Tibial nerve (tissue), 4 donors: ENCODE measurements around the gene SPRR4. TPM values are rescaled to one million over a fixed set of nuclear protein-coding genes. Genes with fewer than 3 reads are reported as not detected.

Experiments used
- DNase-seq, 2 donors: peaks; one replicate each; pipeline ENCODE4 v3.0.0-alpha.2; 2019; ENCODE audit warnings: low spot score in 2 of 2
- H3K27ac ChIP-seq, 4 donors: fragments of 200-600 bp; sonication (generic) in 3 of 4; one replicate each; pipeline ENCODE4 v1.5.1; 2017 to 2019; ENCODE audit warnings: mild to moderate bottlenecking in 1 of 4
- H3K27me3 ChIP-seq, 2 donors: fragments of 200-600 bp; sonication (generic) in 1 of 2; one replicate each; pipeline versions ENCODE4 v1.5.1 to v1.6.0; 2017 to 2019
- H3K36me3 ChIP-seq, 3 donors: fragments of 200-600 bp; sonication (generic); one replicate each; pipeline ENCODE4 v1.5.1; 2018 to 2019
- H3K4me1 ChIP-seq, 4 donors: fragments of 200-600 bp; sonication (generic) in 3 of 4; one replicate each; pipeline ENCODE4 v1.5.1; 2017 to 2019
- H3K4me3 ChIP-seq, 4 donors: fragments of 200-600 bp; sonication (generic) in 3 of 4; one replicate each; pipeline ENCODE4 v1.5.1; 2017 to 2019; ENCODE audit warnings: mild to moderate bottlenecking in 1 of 4, moderate library complexity in 1 of 4
- H3K9me3 ChIP-seq, 4 donors: fragments of 200-600 bp; sonication (generic) in 3 of 4; one replicate each; pipeline ENCODE4 v1.5.1; 2017 to 2019
- CTCF ChIP-seq, 5 experiments: fragments of 200-600 bp in 3 of 5; fragments of 450-650 bp in 2 of 5; sonication (generic) in 3 of 5; IDR thresholded peaks; one replicate each; pipeline ENCODE4 v1.5.1; 2016 to 2019; ENCODE audit warnings: antibody characterized with exemption in 5 of 5, mild to moderate bottlenecking in 3 of 5, moderate library complexity in 2 of 5
- EP300 ChIP-seq, 2 donors: sonication (generic); formaldehyde crosslinking; IDR thresholded peaks; one replicate each; pipeline ENCODE4 v1.6.1; 2017; ENCODE audit warnings: antibody characterized with exemption in 2 of 2, mild to moderate bottlenecking in 1 of 2
- POLR2A ChIP-seq, 2 donors: fragments of 450-650 bp; IDR thresholded peaks; one replicate each; pipeline ENCODE4 v1.6.1; 2017; ENCODE audit warnings: antibody characterized with exemption in 2 of 2, mild to moderate bottlenecking in 2 of 2, moderate library complexity in 2 of 2
- WGBS, 2 donors: methylation state at CpG; one replicate each; pipeline ENCODE4 v1.1.5; 2018; 5-methylcytosine and 5-hydroxymethylcytosine counted together
- total RNA-seq, 4 donors: library from RNA; depleted of rRNA; stranded (reverse); fragments of >200 nt; gene quantifications; one replicate each; pipeline ENCODE4 v1.1.0, GENCODE V29; 2016

The SPRR4 gene
- total RNA-seq, result not detected

GRCh38 chr1:152970495-152970894, at the start of gene SPRR4:
Gene SPRR4, plus strand, starts transcription at chr1:152970648. Its CDS starts 1,243 bp downstream, at chr1:152971891.
- no peak within 1 kb of the TSS for H3K27ac ChIP-seq
- H3K9me3 ChIP-seq, result no peaks in the 10 kb centered on the region
- no peak within 1 kb of the TSS for H3K4me3 ChIP-seq
- H3K4me1 ChIP-seq, result no peaks in the 10 kb centered on the region
- no peak for DNase-seq
- no peak for TF ChIP-seq POLR2A (IDR thresholded peaks at IDR 0.05)
- no peak for TF ChIP-seq EP300 (IDR thresholded peaks at IDR 0.05)
- no peak for TF ChIP-seq CTCF (IDR thresholded peaks at IDR 0.05)
- 81 to 91% methylated on average over 6 of the region's 6 CpGs for WGBS, 2 donors
- H3K36me3 ChIP-seq, result no peaks in the 10 kb centered on the region
- no peaks in the 10 kb centered on the region for H3K27me3 ChIP-seq

- Histone ChIP-seq H3K9me3 (peaks cover 0 to 12% (median 0%) of the 10 kb centered on the region in 4 donors), H3K27ac (no peak overlapping the region), H3K4me1 (no peaks in the 10 kb centered on the region), H3K27me3 (no peaks in the 10 kb centered on the region), H3K36me3 (no peaks in the 10 kb centered on the region), H3K4me3 (no peak overlapping the region)
- TF ChIP-seq CTCF (IDR thresholded peaks at IDR 0.05) (no peak), POLR2A (IDR thresholded peaks at IDR 0.05) (no peak), EP300 (IDR thresholded peaks at IDR 0.05) (no peak)
- WGBS, 2 donors, result 52 to 62% methylated on average over 2 of the region's 2 CpGs
- no peak for DNase-seq
Observed at GRCh38 chr1:152924191-152924590, 46.3 kb upstream of the SPRR4 start.

- 78 to 87% methylated on average over 3 of the region's 3 CpGs for WGBS, 2 donors
- Histone ChIP-seq H3K36me3 (no peaks in the 10 kb centered on the region), H3K4me3 (no peak overlapping the region), H3K27me3 (no peaks in the 10 kb centered on the region), H3K27ac (no peak overlapping the region), H3K4me1 (no peaks in the 10 kb centered on the region), H3K9me3 (no peaks in the 10 kb centered on the region)
- DNase-seq, result no peak
- no peak for TF ChIP-seq POLR2A (IDR thresholded peaks at IDR 0.05)
- TF ChIP-seq EP300 (IDR thresholded peaks at IDR 0.05), result no peak
- no peak for TF ChIP-seq CTCF (IDR thresholded peaks at IDR 0.05)
Observed at GRCh38 chr1:152926091-152926490, 44.4 kb upstream of the SPRR4 start.

- Histone ChIP-seq H3K27ac (no peak overlapping the region), H3K4me3 (no peak overlapping the region), H3K36me3 (no peaks in the 10 kb centered on the region), H3K9me3 (no peaks in the 10 kb centered on the region), H3K27me3 (no peaks in the 10 kb centered on the region), H3K4me1 (no peaks in the 10 kb centered on the region)
- WGBS, 2 donors, result 81 to 85% methylated on average over 3 of the region's 3 CpGs
- TF ChIP-seq CTCF (IDR thresholded peaks at IDR 0.05) (no peak), EP300 (IDR thresholded peaks at IDR 0.05) (no peak), POLR2A (IDR thresholded peaks at IDR 0.05) (no peak)
- DNase-seq, result no peak
Observed at GRCh38 chr1:152928671-152929070, 41.8 kb upstream of the SPRR4 start.

GRCh38 chr1:152932170-152932811, 38.2 kb upstream of the SPRR4 start:
- Histone ChIP-seq H3K27ac (no peak overlapping the region), H3K4me1 (no peaks in the 10 kb centered on the region), H3K9me3 (peaks cover 0 to 5% (median 0%) of the 10 kb centered on the region in 4 donors), H3K27me3 (no peaks in the 10 kb centered on the region), H3K4me3 (no peak overlapping the region), H3K36me3 (no peaks in the 10 kb centered on the region)
- no peak for DNase-seq
- TF ChIP-seq CTCF (IDR thresholded peaks at IDR 0.05) (no peak), POLR2A (IDR thresholded peaks at IDR 0.05) (no peak), EP300 (IDR thresholded peaks at IDR 0.05) (no peak)
- WGBS, 2 donors, result 70 to 76% methylated on average over 4 of the region's 4 CpGs
